H9 (cell line): ENCODE results near the gene CCNB1. TPM values are rescaled to one million over a fixed set of nuclear protein-coding genes. Genes with fewer than 3 reads are reported as not detected.

Experiments used
- DNase-seq: peaks from one replicate; pipeline ENCODE4 v3.0.0-alpha.2; 2017
- H2AFZ ChIP-seq: one replicate; pipeline ENCODE4 v1.6.1; 2013; ENCODE audit warnings: mild to moderate bottlenecking, low read length, control low read depth, moderate library complexity
- H2AK5ac ChIP-seq: 2 replicates; pipeline ENCODE4 v1.6.1; 2013; ENCODE audit warnings: low read length, control low read depth, mixed read lengths; ENCODE audit not compliant: insufficient read length
- H2BK120ac ChIP-seq: one replicate; pipeline ENCODE4 v1.6.1; 2013; ENCODE audit warnings: low read depth, mild to moderate bottlenecking, low read length, control low read depth, inconsistent platforms; ENCODE audit not compliant: poor library complexity, severe bottlenecking
- H2BK12ac ChIP-seq: 2 replicates; pipeline ENCODE4 v1.6.1; 2013; ENCODE audit warnings: low read length, control low read depth, mixed read lengths, low read depth; ENCODE audit not compliant: insufficient read length
- H2BK15ac ChIP-seq: 2 replicates; pipeline ENCODE4 v1.6.1; 2013; ENCODE audit warnings: low read depth, low read length, control low read depth
- H2BK20ac ChIP-seq: one replicate; pipeline ENCODE4 v1.6.1; 2013; ENCODE audit warnings: low read depth, mild to moderate bottlenecking, low read length, control low read depth, inconsistent platforms; ENCODE audit not compliant: poor library complexity, severe bottlenecking
- H2BK5ac ChIP-seq: 2 replicates; pipeline ENCODE4 v1.6.1; 2013; ENCODE audit warnings: low read length, control low read depth, mixed read lengths; ENCODE audit not compliant: insufficient read length
- H3K14ac ChIP-seq: 2 replicates; pipeline ENCODE4 v1.6.1; 2013; ENCODE audit warnings: low read length, control low read depth; ENCODE audit not compliant: insufficient read depth
- H3K18ac ChIP-seq: 2 replicates; pipeline ENCODE4 v1.6.1; 2013; ENCODE audit warnings: low read depth, mild to moderate bottlenecking, mixed read lengths, low read length, control low read depth; ENCODE audit not compliant: insufficient read length
- H3K23ac ChIP-seq: 2 replicates; pipeline ENCODE4 v1.6.1; 2013; ENCODE audit warnings: low read length, control low read depth, mixed read lengths, low read depth; ENCODE audit not compliant: insufficient read length
- H3K23me2 ChIP-seq: 2 replicates; pipeline ENCODE4 v1.6.1; 2013; ENCODE audit warnings: low read depth, mild to moderate bottlenecking, mixed read lengths, low read length, control low read depth; ENCODE audit not compliant: insufficient read length, poor library complexity, severe bottlenecking
- H3K27ac ChIP-seq: 2 replicates; pipeline ENCODE4 v1.5.1; 2013; ENCODE audit warnings: low read length, control low read depth, mixed read lengths, low read depth; ENCODE audit not compliant: insufficient read length
- H3K27me3 ChIP-seq: 2 replicates; pipeline ENCODE4 v1.6.1; 2013; ENCODE audit warnings: low read length, control low read depth, inconsistent platforms; ENCODE audit not compliant: insufficient read depth
- H3K4ac ChIP-seq: 2 replicates; pipeline ENCODE4 v1.6.1; 2013; ENCODE audit warnings: low read depth, mild to moderate bottlenecking, control low read depth, inconsistent platforms, low read length, moderate library complexity
- H3K4me1 ChIP-seq: 2 replicates; pipeline ENCODE4 v1.6.1; 2013; ENCODE audit warnings: low read length, control low read depth, inconsistent platforms; ENCODE audit not compliant: insufficient read depth
- H3K4me2 ChIP-seq: 2 replicates; pipeline ENCODE4 v1.6.1; 2013; ENCODE audit warnings: low read length, control low read depth, mixed read lengths; ENCODE audit not compliant: insufficient read length, insufficient read depth
- H3K56ac ChIP-seq: 2 replicates; pipeline ENCODE4 v1.6.1; 2013; ENCODE audit warnings: low read depth, mild to moderate bottlenecking, mixed read lengths, low read length, control low read depth; ENCODE audit not compliant: insufficient read length
- H3K79me1 ChIP-seq: 2 replicates; pipeline ENCODE4 v1.6.1; 2013; ENCODE audit warnings: low read depth, mild to moderate bottlenecking, moderate library complexity, low read length, control low read depth, inconsistent platforms; ENCODE audit not compliant: insufficient read depth, poor library complexity, severe bottlenecking
- H3K79me2 ChIP-seq: 2 replicates; pipeline ENCODE4 v1.6.1; 2013; ENCODE audit warnings: low read length, control low read depth, inconsistent platforms; ENCODE audit not compliant: insufficient read depth
- H3K9ac ChIP-seq: 2 replicates; pipeline ENCODE4 v1.6.1; 2013; ENCODE audit warnings: low read length, control low read depth, mixed read lengths; ENCODE audit not compliant: insufficient read length; ENCODE audit errors: extremely low read depth
- H3K9me3 ChIP-seq: one replicate; pipeline ENCODE4 v1.6.1; 2013; ENCODE audit warnings: low read depth, low read length, inconsistent platforms; ENCODE audit not compliant: control insufficient read depth
- H3T11ph ChIP-seq: one replicate; pipeline ENCODE4 v1.6.1; 2013; ENCODE audit warnings: mild to moderate bottlenecking, low read length, control low read depth, inconsistent platforms
- H4K20me1 ChIP-seq: one replicate; pipeline ENCODE4 v1.6.1; 2013; ENCODE audit not compliant: control insufficient read depth, insufficient read length, insufficient read depth
- H4K5ac ChIP-seq: 2 replicates; pipeline ENCODE4 v1.6.1; 2013; ENCODE audit warnings: low read depth, mild to moderate bottlenecking, mixed read lengths, low read length, control low read depth; ENCODE audit not compliant: insufficient read length
- H4K8ac ChIP-seq: replicated peaks from 2 replicates; pipeline ENCODE4 v1.6.1; 2013; ENCODE audit warnings: low read length, control low read depth, mixed read lengths, low read depth; ENCODE audit not compliant: insufficient read length
- H4K91ac ChIP-seq: 2 replicates; pipeline ENCODE4 v1.6.1; 2013; ENCODE audit warnings: low read depth, mild to moderate bottlenecking, moderate library complexity, mixed read lengths, low read length, control low read depth; ENCODE audit not compliant: insufficient read length
- H3K27ac Mint-ChIP-seq, 3 experiments: 2 replicates in 2 of 3; 3 replicates in 1 of 3; pipeline ENCODE4 v1.8.0; 2020 to 2021; ENCODE audit warnings: mixed read lengths in 3 of 3, mild to moderate bottlenecking in 1 of 3, moderate library complexity in 1 of 3
- H3K27me3 Mint-ChIP-seq: 2 replicates; pipeline ENCODE4 v1.8.0; 2021; ENCODE audit warnings: low read depth, mild to moderate bottlenecking, moderate library complexity, mixed read lengths
- H3K36me3 Mint-ChIP-seq, 3 experiments: 2 replicates in 2 of 3; 3 replicates in 1 of 3; pipeline ENCODE4 v1.8.0; 2020 to 2021; ENCODE audit warnings: low read depth in 3 of 3, mixed read lengths in 3 of 3; ENCODE audit not compliant: insufficient read depth in 1 of 3
- H3K4me1 Mint-ChIP-seq, 2 experiments: 2 replicates each; pipeline ENCODE4 v1.8.0; 2020; ENCODE audit warnings: mixed read lengths in 2 of 2
- H3K4me3 Mint-ChIP-seq, 2 experiments: 2 replicates in 1 of 2; 3 replicates in 1 of 2; pipeline ENCODE4 v1.8.0; 2020 to 2021; ENCODE audit warnings: mild to moderate bottlenecking in 2 of 2, mixed read lengths in 2 of 2, moderate library complexity in 1 of 2
- H3K9me3 Mint-ChIP-seq, 2 experiments: 2 replicates in 1 of 2; 3 replicates in 1 of 2; pipeline ENCODE4 v1.8.0; 2020; ENCODE audit warnings: mild to moderate bottlenecking in 2 of 2, mixed read lengths in 2 of 2, moderate library complexity in 1 of 2
- WGBS: extraction: QIAGEN DNeasy Blood & Tissue Kit; methylation state at CpG from one replicate; pipeline ENCODE4 v1.1.7; 2013; ENCODE audit warnings: missing lambda C conversion rate, low lambda C conversion rate, mixed read lengths; ENCODE audit not compliant: insufficient read length; ENCODE audit errors: extremely low coverage; 5-methylcytosine and 5-hydroxymethylcytosine counted together
- total RNA-seq: library from RNA; stranded (reverse); gene quantifications from 2 replicates; pipeline ENCODE4 v1.2.1, GENCODE V29; 2021
- TF ChIP-seq, protein P1 (sequence below): fragments of 200-600 bp; sonication (generic); conservative IDR thresholded peaks from 3 replicates; pipeline ENCODE4 v1.8.0; 2021; ENCODE audit warnings: antibody characterized with exemption, mild to moderate bottlenecking

Gene CCNB1
- total RNA-seq, 1 experiment from 2014 or later = 310 TPM

DNA sequence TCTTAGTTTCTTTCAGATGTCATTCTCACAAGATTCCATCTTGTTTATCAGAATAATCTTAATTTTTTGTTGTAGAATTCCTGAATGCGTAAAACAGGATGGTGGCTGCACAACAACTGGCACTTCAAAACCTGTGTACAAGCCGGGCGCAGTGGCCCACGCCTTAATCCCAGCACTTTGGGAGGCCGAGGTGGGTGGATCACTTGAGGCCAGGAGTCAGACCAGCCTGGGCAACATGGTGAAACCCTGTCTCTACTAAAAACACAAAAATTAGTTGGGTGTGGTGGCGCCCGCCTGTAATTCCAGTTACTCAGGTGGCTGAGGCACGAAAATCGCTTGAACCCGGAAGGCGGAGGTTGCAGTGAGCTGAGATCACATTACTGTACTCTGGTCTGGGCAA lies 10.5 kb upstream of the CCNB1 start:
- Histone ChIP-seq H4K8ac (no peak overlapping the region), H3K4me1 (no peaks in the 10 kb centered on the region), H3K27me3 (no peaks in the 10 kb centered on the region), H3K14ac (no peak overlapping the region), H2AK5ac (no peak overlapping the region), H2BK15ac (no peak overlapping the region), H2BK5ac (no peak overlapping the region), H2AFZ (no peak overlapping the region), H3T11ph (no peak overlapping the region), H2BK20ac (no peak overlapping the region), H3K23ac (no peak overlapping the region), H4K5ac (no peak overlapping the region), H3K79me1 (no peaks in the 10 kb centered on the region), H3K9me3 (no peaks in the 10 kb centered on the region), H4K91ac (no peak overlapping the region), H3K4ac (no peak overlapping the region), H2BK12ac (no peak overlapping the region), H3K79me2 (no peaks in the 10 kb centered on the region), H2BK120ac (no peak overlapping the region), H3K4me2 (no peak overlapping the region), H3K27ac (no peak overlapping the region), H3K23me2 (no peaks in the 10 kb centered on the region), H3K18ac (no peak overlapping the region), H3K56ac (no peak overlapping the region), H3K9ac (no peak overlapping the region), H4K20me1 (no peaks in the 10 kb centered on the region)
- no peak overlapping the region for H3K27ac Mint-ChIP-seq
- no peak overlapping the region for H3K4me3 Mint-ChIP-seq
- TF ChIP-seq, protein P1, sequence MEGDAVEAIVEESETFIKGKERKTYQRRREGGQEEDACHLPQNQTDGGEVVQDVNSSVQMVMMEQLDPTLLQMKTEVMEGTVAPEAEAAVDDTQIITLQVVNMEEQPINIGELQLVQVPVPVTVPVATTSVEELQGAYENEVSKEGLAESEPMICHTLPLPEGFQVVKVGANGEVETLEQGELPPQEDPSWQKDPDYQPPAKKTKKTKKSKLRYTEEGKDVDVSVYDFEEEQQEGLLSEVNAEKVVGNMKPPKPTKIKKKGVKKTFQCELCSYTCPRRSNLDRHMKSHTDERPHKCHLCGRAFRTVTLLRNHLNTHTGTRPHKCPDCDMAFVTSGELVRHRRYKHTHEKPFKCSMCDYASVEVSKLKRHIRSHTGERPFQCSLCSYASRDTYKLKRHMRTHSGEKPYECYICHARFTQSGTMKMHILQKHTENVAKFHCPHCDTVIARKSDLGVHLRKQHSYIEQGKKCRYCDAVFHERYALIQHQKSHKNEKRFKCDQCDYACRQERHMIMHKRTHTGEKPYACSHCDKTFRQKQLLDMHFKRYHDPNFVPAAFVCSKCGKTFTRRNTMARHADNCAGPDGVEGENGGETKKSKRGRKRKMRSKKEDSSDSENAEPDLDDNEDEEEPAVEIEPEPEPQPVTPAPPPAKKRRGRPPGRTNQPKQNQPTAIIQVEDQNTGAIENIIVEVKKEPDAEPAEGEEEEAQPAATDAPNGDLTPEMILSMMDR = no peak
- no peaks in the 10 kb centered on the region for H3K36me3 Mint-ChIP-seq
- WGBS = no CpG with 5 or more reads among the region's 11 CpGs
- no peaks in the 10 kb centered on the region for H3K9me3 Mint-ChIP-seq
- no peak for DNase-seq
- H3K4me1 Mint-ChIP-seq = no peaks in the 10 kb centered on the region
- H3K27me3 Mint-ChIP-seq = no peaks in the 10 kb centered on the region
